Measurements from ENCODE around the gene ERC2. TPM values are rescaled to one million over a fixed set of nuclear protein-coding genes. Genes with fewer than 3 reads are reported as not detected.

Gene ERC2
- polyA plus RNA-seq, 3 donors from 2014 or later: not detected

DNA sequence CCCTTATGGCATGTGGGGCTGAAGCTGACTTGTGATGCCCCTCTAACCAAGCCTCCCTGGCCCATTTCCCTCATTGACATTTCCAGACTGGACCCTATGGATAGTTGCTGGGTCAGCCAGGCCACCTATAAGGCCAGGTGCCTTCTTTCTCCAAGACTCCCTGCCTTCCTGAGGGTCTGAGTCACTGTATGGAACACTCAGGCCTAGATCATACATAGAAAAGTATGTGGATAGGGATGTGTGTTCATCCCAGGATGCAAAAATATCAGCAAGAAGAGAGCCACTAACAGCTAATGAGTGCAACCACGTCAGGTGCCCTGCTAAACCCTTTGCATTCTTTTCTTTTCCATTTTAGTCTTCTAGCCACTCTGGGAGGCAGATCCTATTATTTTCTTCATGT lies 812.7 kb downstream of the ERC2 start:
- no peaks in the 10 kb centered on the region for H3K4me1 Mint-ChIP-seq
- H3K4me3 Mint-ChIP-seq: no peak overlapping the region
- DNase-seq: no peak
- H3K9me3 Mint-ChIP-seq: peaks cover 0 to 7% (median 0%) of the 10 kb centered on the region in 6 donors
- peaks cover 3 to 4% (median 3%) of the 10 kb centered on the region in 3 donors for H3K27me3 Mint-ChIP-seq (ENCODE audit: low read depth in 3 of 3)
- no peaks in the 10 kb centered on the region for H3K36me3 Mint-ChIP-seq
- H3K27ac Mint-ChIP-seq: no peak overlapping the region

- no peak for DNase-seq
- Mint-ChIP-seq H3K36me3 (no peaks in the 10 kb centered on the region), H3K4me1 (no peaks in the 10 kb centered on the region), H3K27me3 (ENCODE audit: low read depth in 3 of 3) (peaks cover 0 to 4% (median 1%) of the 10 kb centered on the region in 3 donors), H3K27ac (no peak overlapping the region), H3K9me3 (peaks cover 0 to 6% (median under 1%) of the 10 kb centered on the region in 6 donors), H3K4me3 (no peak overlapping the region)
Observed at GRCh38 chr3:55654123-55654760, 814.0 kb downstream of the ERC2 start.

DNA sequence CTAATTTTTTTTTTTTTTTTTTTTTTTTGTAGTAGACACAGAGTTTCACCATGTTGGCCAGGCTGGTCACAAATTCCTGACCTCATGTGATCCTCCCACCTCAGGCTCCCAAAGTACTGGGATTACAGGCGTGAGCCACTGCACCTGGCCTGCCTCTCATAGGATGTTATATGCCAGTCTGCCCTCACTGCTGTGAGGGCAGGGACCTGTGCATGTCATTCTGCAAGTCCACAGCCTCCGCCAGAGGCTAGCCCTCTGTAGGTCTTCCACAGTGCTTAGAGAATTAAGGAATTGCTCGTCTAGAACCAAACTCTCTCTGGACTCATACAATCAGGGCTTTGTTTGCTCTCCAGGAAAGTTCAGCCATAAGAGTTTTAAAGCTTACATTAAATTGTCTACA lies 817.3 kb downstream of the ERC2 start:
- H3K36me3 Mint-ChIP-seq: no peaks in the 10 kb centered on the region
- H3K27me3 Mint-ChIP-seq (ENCODE audit: low read depth in 3 of 3): peaks cover 0 to 4% (median 0%) of the 10 kb centered on the region in 3 donors
- DNase-seq: no peak
- peaks cover 0 to 2% (median under 1%) of the 10 kb centered on the region in 6 donors for H3K9me3 Mint-ChIP-seq
- no peak overlapping the region for H3K4me3 Mint-ChIP-seq
- no peak overlapping the region for H3K27ac Mint-ChIP-seq
- no peaks in the 10 kb centered on the region for H3K4me1 Mint-ChIP-seq

DNA sequence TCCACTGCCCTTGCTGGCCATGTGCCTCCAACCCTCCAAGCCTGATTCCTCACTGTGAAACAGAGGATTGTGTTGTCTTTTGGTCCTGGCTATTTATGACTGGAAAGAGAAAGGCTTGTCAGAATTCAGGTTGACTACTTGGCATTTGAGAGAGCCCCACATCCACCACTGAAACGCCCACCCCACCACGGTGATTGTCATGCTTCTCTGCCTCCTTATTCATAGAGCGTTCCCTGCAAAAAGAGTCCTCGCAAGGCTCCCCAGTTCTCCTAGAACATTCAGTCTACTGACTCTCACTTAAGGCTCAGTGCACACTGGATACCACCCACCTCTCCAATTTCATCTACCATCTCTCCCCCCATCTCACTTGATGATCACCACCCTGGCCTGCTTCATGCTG lies 818.3 kb downstream of the ERC2 start:
- Mint-ChIP-seq H3K27ac (no peak overlapping the region), H3K4me3 (no peak overlapping the region)

GRCh38 chr3:55649554-55649953 lies 818.7 kb downstream of the ERC2 start:
- DNase-seq: no peak
- H3K9me3 Mint-ChIP-seq: peaks cover 0 to 3% (median under 1%) of the 10 kb centered on the region in 6 donors
- no peaks in the 10 kb centered on the region for H3K36me3 Mint-ChIP-seq
- H3K4me3 Mint-ChIP-seq: no peak overlapping the region
- H3K27me3 Mint-ChIP-seq (ENCODE audit: low read depth in 3 of 3): peaks cover 0 to 4% (median 0%) of the 10 kb centered on the region in 3 donors
- H3K4me1 Mint-ChIP-seq: no peaks in the 10 kb centered on the region
- H3K27ac Mint-ChIP-seq: no peak overlapping the region

More for the DNA sequence above, 818.3 kb downstream of the ERC2 start:
- H3K4me1 Mint-ChIP-seq: no peaks in the 10 kb centered on the region
- no peaks in the 10 kb centered on the region for H3K36me3 Mint-ChIP-seq
- peaks cover 0 to 4% (median 0%) of the 10 kb centered on the region in 3 donors for H3K27me3 Mint-ChIP-seq (ENCODE audit: low read depth in 3 of 3)
- DNase-seq: no peak
- peaks cover 0 to 2% (median under 1%) of the 10 kb centered on the region in 6 donors for H3K9me3 Mint-ChIP-seq

DNA sequence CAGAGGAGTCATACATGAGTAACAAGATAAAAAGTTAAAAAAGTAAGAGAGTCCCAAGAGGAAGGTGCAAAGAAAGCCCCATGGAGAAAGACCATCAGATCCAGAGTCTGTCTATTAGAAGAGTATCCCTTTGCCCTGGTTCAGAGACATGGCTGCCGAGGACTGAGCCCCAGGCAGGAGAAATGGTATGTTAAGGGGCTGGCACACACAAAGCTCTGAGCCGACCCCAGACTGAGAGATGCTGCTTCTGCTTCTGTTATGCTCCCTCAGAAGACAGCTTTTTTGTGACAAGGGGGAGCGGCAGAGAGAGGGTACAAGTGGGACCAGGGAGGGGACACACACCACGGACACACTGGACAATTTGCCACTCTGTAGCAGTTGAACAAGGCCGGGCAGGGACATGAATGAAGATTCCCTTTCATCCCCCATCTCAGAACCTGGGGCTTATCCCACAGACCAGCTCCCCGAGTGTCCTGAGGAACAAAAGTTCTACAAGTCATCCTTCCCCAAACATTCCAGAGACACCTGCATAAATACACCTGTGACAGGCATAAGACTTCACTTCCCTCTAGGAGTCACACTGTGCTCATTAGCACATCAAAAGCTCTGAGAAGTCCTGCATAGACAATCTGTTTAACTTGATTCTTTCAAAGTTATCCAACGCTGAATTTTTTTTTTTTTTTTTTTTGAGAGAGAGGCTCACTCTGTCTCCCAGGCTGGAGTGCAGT lies 819.5 kb downstream of the ERC2 start:
- H3K36me3 Mint-ChIP-seq: no peaks in the 10 kb centered on the region
- no peak for DNase-seq
- peaks cover 0 to 3% (median under 1%) of the 10 kb centered on the region in 6 donors for H3K9me3 Mint-ChIP-seq
- H3K4me1 Mint-ChIP-seq: no peaks in the 10 kb centered on the region
- no peak overlapping the region for H3K4me3 Mint-ChIP-seq
- H3K27me3 Mint-ChIP-seq (ENCODE audit: low read depth in 3 of 3): no peaks in the 10 kb centered on the region
- no peak overlapping the region for H3K27ac Mint-ChIP-seq

DNA sequence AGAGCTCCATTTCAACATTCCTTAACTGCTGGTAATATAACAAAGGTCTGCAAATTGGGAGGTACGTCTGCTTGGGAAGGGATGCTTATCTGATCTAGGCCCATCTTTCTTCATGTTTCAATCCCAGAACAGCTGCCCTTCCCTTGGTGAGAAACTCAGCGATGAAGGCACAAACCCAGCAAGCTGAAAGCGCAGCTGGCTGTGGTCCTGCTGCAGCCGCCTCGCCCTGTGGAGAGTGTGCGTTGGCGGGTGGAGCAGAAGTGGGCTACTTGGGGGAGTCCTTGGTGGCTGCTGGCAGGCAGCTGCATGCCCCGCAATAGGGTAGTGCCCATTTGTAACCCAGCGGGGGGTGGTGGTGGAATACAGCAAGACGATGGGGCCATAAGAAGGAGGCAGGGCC lies 820.6 kb downstream of the ERC2 start:
- Mint-ChIP-seq H3K4me1 (no peaks in the 10 kb centered on the region), H3K4me3 (no peak overlapping the region), H3K36me3 (no peaks in the 10 kb centered on the region), H3K27ac (no peak overlapping the region), H3K9me3 (peaks cover 0 to 3% (median under 1%) of the 10 kb centered on the region in 6 donors), H3K27me3 (ENCODE audit: low read depth in 3 of 3) (no peaks in the 10 kb centered on the region)
- no peak for DNase-seq

DNA sequence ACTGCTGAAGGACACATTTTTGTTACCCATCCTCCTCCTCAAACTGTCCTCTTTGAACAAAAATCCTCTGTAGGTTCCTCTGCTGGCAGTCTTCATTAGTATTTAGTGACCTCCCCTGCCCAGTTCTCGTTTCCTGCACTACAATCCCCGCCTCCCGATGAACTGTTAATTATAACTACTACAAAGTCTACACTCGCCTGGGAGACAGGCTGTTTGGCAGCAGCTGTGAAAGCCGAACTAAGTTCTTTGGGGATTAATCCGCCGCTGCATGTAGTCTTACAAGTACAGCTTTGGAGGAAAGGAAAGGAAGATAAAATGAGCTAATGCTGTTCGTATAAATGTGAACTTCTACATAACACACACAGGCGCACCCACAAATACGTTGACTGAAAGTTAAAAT lies 821.2 kb downstream of the ERC2 start:
- DNase-seq: no peak
- no peak overlapping the region for H3K27ac Mint-ChIP-seq
- H3K27me3 Mint-ChIP-seq (ENCODE audit: low read depth in 3 of 3): no peaks in the 10 kb centered on the region
- H3K4me1 Mint-ChIP-seq: no peaks in the 10 kb centered on the region
- no peak overlapping the region for H3K4me3 Mint-ChIP-seq
- H3K9me3 Mint-ChIP-seq: peaks cover 0 to 2% (median under 1%) of the 10 kb centered on the region in 6 donors
- H3K36me3 Mint-ChIP-seq: no peaks in the 10 kb centered on the region

GRCh38 chr3:55646121-55646520 lies 822.1 kb downstream of the ERC2 start:
- no peak for DNase-seq
- H3K4me3 Mint-ChIP-seq: no peak overlapping the region
- H3K4me1 Mint-ChIP-seq: no peaks in the 10 kb centered on the region
- H3K9me3 Mint-ChIP-seq: peaks cover 0 to 2% (median under 1%) of the 10 kb centered on the region in 6 donors
- no peak overlapping the region for H3K27ac Mint-ChIP-seq
- H3K27me3 Mint-ChIP-seq (ENCODE audit: low read depth in 3 of 3): peaks cover 0 to 2% (median 0%) of the 10 kb centered on the region in 3 donors
- no peaks in the 10 kb centered on the region for H3K36me3 Mint-ChIP-seq

GRCh38 chr3:55645422-55645821 lies 822.8 kb downstream of the ERC2 start:
- Mint-ChIP-seq H3K27ac (no peak overlapping the region), H3K4me1 (no peaks in the 10 kb centered on the region), H3K4me3 (no peak overlapping the region), H3K9me3 (peaks cover 0 to 4% (median 2%) of the 10 kb centered on the region in 6 donors), H3K36me3 (no peaks in the 10 kb centered on the region), H3K27me3 (ENCODE audit: low read depth in 3 of 3) (peaks cover 0 to 2% (median 0%) of the 10 kb centered on the region in 3 donors)
- DNase-seq: no peak

GRCh38 chr3:55643283-55643682 lies 825.0 kb downstream of the ERC2 start:
- Mint-ChIP-seq H3K36me3 (no peaks in the 10 kb centered on the region), H3K9me3 (peaks cover 0 to 5% (median 2%) of the 10 kb centered on the region in 6 donors), H3K27ac (no peak overlapping the region), H3K4me1 (no peaks in the 10 kb centered on the region), H3K4me3 (no peak overlapping the region), H3K27me3 (ENCODE audit: low read depth in 3 of 3) (peaks cover 0 to 2% (median 0%) of the 10 kb centered on the region in 3 donors)
- no peak for DNase-seq

- DNase-seq: no peak
- H3K4me3 Mint-ChIP-seq: no peak overlapping the region
- peaks cover 0 to 5% (median 4%) of the 10 kb centered on the region in 6 donors for H3K9me3 Mint-ChIP-seq
- H3K36me3 Mint-ChIP-seq: no peaks in the 10 kb centered on the region
- peaks cover 0 to 2% (median 0%) of the 10 kb centered on the region in 3 donors for H3K27me3 Mint-ChIP-seq (ENCODE audit: low read depth in 3 of 3)
- no peak overlapping the region for H3K27ac Mint-ChIP-seq
- no peaks in the 10 kb centered on the region for H3K4me1 Mint-ChIP-seq
Observed at GRCh38 chr3:55641964-55642363, 826.3 kb downstream of the ERC2 start.

DNA sequence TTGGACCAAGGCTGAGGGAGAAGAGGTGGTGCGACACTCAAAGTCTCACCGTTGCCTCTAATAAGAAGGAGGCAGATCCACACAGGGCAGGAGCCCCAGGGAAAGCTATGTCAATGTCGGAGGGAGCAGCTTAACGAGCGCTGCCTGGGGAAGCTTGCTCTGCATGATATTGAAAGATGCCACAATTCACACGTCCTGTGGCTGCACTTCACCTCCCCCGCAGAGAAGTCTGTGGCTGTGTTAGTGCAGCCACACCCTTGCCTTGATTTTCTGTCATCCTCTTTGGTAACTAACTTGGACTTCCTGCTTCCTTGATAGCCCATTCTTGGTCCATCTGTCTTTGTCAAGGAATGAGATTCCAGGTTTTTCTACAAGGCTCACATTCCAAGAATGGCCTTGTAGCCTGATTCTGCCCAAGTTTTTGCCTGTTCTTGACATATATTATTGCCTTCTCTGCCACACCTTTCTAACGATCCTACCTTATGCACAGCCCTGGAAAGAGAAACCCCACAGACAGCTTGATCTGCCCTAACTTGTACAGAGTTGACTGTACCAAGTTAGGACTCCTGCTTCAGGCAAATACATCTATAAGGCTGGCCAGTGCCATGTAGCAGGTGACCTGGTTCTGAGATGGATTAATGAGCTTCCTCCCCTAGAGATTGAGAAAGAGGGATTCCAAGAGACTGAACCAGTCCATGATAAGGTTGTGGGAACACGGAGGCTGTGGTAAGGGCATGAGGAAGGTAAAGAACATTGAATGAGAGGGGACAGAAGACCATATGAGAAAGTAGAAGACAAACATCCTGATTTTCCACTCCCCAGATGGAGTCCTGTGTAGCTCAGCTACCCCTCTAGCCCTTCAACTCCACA lies 828.1 kb downstream of the ERC2 start:
- Mint-ChIP-seq H3K9me3 (peaks cover 0 to 5% (median 4%) of the 10 kb centered on the region in 6 donors), H3K4me1 (no peaks in the 10 kb centered on the region), H3K4me3 (peak overlapping the region in 1 of 5 donors; percentile 12), H3K27ac (no peak overlapping the region), H3K36me3 (no peaks in the 10 kb centered on the region), H3K27me3 (ENCODE audit: low read depth in 3 of 3) (peaks cover 0 to 2% (median 0%) of the 10 kb centered on the region in 3 donors)
- DNase-seq: no peak
